ENCODE measurements around the gene CNTN4.

CNTN4 gene

DNA sequence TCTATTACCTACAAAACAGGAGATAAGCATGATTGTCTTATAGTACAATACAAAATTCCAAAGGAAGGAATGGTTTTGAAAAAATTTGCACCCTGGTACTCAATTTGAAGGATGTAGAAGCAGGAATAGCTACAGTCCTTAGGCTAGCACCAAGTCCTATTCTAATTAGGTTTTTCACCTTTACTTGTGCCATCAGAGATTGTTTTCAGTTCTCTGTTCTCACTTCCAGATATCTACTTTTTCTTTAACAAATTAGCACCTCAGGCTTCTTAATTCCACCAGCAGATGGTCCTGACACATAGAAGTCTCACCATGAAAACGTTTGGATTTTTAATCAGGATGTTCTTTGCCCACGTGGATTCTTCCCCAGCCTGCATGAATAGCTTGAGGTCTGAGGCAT lies 967.7 kb downstream of the CNTN4 start:
- no peaks in the 10 kb centered on the region for H3K79me2 ChIP-seq (ENCODE audit: insufficient read depth, low read length)

DNA sequence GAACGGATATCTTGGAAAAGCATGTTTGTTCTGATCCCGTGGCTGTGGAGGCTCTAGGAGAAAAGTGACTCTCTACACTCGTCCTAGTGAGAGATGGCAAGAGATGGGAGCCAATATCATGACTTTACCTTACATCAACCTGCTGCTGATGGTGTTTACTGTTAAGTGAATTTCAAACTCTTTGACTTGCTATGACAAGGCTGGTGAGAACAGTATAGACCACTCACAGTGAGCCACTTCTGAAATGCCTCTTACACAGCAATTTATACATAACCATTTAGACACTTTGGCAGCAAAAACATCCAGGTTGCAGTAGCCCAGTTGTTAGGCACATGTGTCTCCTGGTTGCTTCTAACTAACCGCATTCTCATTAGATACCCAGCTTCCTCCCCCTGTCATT lies 968.2 kb downstream of the CNTN4 start:
- Histone ChIP-seq H3K27ac (ENCODE audit: low read depth, low read length, poor library complexity, severe bottlenecking) (no peak overlapping the region), H3K4me2 (ENCODE audit: low read length) (no peak overlapping the region), H4K20me1 (ENCODE audit: insufficient read depth, low read length) (no peaks in the 10 kb centered on the region), H3F3A (ENCODE audit: insufficient read depth, low read length) (no peaks in the 10 kb centered on the region), H2AFZ (ENCODE audit: low read length) (no peak overlapping the region), H3K4me1 (ENCODE audit: insufficient read depth, low read length, severe bottlenecking) (no peaks in the 10 kb centered on the region), H3K9me2 (ENCODE audit: low read depth, low read length) (no peaks in the 10 kb centered on the region), H3K9me3 (ENCODE audit: low read length) (no peaks in the 10 kb centered on the region), H3K9ac (ENCODE audit: low read length) (no peak overlapping the region), H3K36me3 (ENCODE audit: insufficient read depth, low read length) (no peaks in the 10 kb centered on the region), H3K27me3 (ENCODE audit: insufficient read depth, low read length) (no peaks in the 10 kb centered on the region), H3K79me2 (ENCODE audit: insufficient read depth, low read length) (no peaks in the 10 kb centered on the region), H3K4me3 (ENCODE audit: low read depth, low read length, poor library complexity, severe bottlenecking) (no peak overlapping the region)
- no peak for TF ChIP-seq EZH2 (IDR thresholded peaks at IDR 0.05; ENCODE audit: borderline replicate concordance, low read length)
- TF ChIP-seq, protein P1, sequence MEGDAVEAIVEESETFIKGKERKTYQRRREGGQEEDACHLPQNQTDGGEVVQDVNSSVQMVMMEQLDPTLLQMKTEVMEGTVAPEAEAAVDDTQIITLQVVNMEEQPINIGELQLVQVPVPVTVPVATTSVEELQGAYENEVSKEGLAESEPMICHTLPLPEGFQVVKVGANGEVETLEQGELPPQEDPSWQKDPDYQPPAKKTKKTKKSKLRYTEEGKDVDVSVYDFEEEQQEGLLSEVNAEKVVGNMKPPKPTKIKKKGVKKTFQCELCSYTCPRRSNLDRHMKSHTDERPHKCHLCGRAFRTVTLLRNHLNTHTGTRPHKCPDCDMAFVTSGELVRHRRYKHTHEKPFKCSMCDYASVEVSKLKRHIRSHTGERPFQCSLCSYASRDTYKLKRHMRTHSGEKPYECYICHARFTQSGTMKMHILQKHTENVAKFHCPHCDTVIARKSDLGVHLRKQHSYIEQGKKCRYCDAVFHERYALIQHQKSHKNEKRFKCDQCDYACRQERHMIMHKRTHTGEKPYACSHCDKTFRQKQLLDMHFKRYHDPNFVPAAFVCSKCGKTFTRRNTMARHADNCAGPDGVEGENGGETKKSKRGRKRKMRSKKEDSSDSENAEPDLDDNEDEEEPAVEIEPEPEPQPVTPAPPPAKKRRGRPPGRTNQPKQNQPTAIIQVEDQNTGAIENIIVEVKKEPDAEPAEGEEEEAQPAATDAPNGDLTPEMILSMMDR (IDR thresholded peaks at IDR 0.05; ENCODE audit: low read length), result no peak

More for the DNA sequence above, 967.7 kb downstream of the CNTN4 start:
- H3K4me2 ChIP-seq (ENCODE audit: low read length), result no peak overlapping the region
- no peak overlapping the region for H3K9ac ChIP-seq (ENCODE audit: low read length)
- H2AFZ ChIP-seq (ENCODE audit: low read length), result no peak overlapping the region
- no peaks in the 10 kb centered on the region for H3F3A ChIP-seq (ENCODE audit: insufficient read depth, low read length)
- no peak overlapping the region for H3K27ac ChIP-seq (ENCODE audit: low read depth, low read length, poor library complexity, severe bottlenecking)
- H3K9me2 ChIP-seq (ENCODE audit: low read depth, low read length), result no peaks in the 10 kb centered on the region
- no peaks in the 10 kb centered on the region for H3K4me1 ChIP-seq (ENCODE audit: insufficient read depth, low read length, severe bottlenecking)
- no peak overlapping the region for H3K4me3 ChIP-seq (ENCODE audit: low read depth, low read length, poor library complexity, severe bottlenecking)
- no peaks in the 10 kb centered on the region for H3K27me3 ChIP-seq (ENCODE audit: insufficient read depth, low read length)
- no peaks in the 10 kb centered on the region for H3K36me3 ChIP-seq (ENCODE audit: insufficient read depth, low read length)
- no peaks in the 10 kb centered on the region for H4K20me1 ChIP-seq (ENCODE audit: insufficient read depth, low read length)
- no peak for TF ChIP-seq EZH2 (IDR thresholded peaks at IDR 0.05; ENCODE audit: borderline replicate concordance, low read length)
- TF ChIP-seq, protein P1 (IDR thresholded peaks at IDR 0.05; ENCODE audit: low read length), result no peak
- H3K9me3 ChIP-seq (ENCODE audit: low read length), result no peaks in the 10 kb centered on the region

DNA sequence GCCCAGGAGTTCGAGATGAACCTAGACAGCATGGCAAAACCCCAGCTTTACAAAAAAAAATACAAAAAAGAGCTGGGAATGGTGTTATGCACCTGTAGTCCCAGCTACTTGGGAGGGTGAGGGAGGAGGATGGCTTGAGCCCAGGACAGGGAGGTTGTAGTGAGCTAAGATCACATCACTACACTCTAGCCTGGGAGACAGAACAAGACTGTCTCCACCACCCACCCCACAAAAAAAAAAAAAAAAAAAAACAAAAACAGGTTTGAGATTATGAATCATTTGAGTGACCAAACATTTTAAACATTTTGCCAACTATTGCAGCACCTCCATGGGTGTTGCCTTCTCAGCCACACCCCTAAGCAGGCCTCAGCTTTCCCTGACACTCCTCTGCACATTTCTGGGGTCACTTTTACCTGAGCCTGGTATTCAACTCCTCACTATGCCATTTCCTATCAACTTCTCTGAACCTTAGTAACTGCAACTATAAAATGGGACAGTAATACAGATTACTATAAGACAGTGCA lies 969.8 kb downstream of the CNTN4 start:
- Histone ChIP-seq H3K9me2 (ENCODE audit: low read depth, low read length) (no peaks in the 10 kb centered on the region), H3F3A (ENCODE audit: insufficient read depth, low read length) (no peaks in the 10 kb centered on the region), H3K4me1 (ENCODE audit: insufficient read depth, low read length, severe bottlenecking) (no peaks in the 10 kb centered on the region), H3K79me2 (ENCODE audit: insufficient read depth, low read length) (no peaks in the 10 kb centered on the region), H2AFZ (ENCODE audit: low read length) (no peak overlapping the region), H3K4me3 (ENCODE audit: low read depth, low read length, poor library complexity, severe bottlenecking) (no peak overlapping the region), H3K4me2 (ENCODE audit: low read length) (no peak overlapping the region), H3K9me3 (ENCODE audit: low read length) (no peaks in the 10 kb centered on the region), H3K27me3 (ENCODE audit: insufficient read depth, low read length) (no peaks in the 10 kb centered on the region), H4K20me1 (ENCODE audit: insufficient read depth, low read length) (no peaks in the 10 kb centered on the region), H3K9ac (ENCODE audit: low read length) (no peak overlapping the region), H3K27ac (ENCODE audit: low read depth, low read length, poor library complexity, severe bottlenecking) (no peak overlapping the region), H3K36me3 (ENCODE audit: insufficient read depth, low read length) (no peaks in the 10 kb centered on the region)
- TF ChIP-seq EZH2 (IDR thresholded peaks at IDR 0.05; ENCODE audit: borderline replicate concordance, low read length), result no peak
- TF ChIP-seq, protein P1 (IDR thresholded peaks at IDR 0.05; ENCODE audit: low read length), result no peak
